Liver (tissue), 9 donors: ENCODE measurements around the gene HDLBP. TPM values are rescaled to one million over a fixed set of nuclear protein-coding genes. Genes with fewer than 3 reads are reported as not detected.

ENCODE experiments used
- DNase-seq: peaks from one replicate; pipeline ENCODE4 v3.0.0-alpha.2; 2017; ENCODE audit warnings: low spot score
- H3K27ac ChIP-seq, 2 donors: one replicate each; pipeline ENCODE4 v1.7.0; 2013; ENCODE audit warnings: inconsistent platforms in 2 of 2, low read length in 2 of 2, control low read depth in 1 of 2, low read depth in 1 of 2, mild to moderate bottlenecking in 1 of 2
- H3K27me3 ChIP-seq, 4 donors: one replicate each; pipeline versions ENCODE4 v1.6.1 to v1.7.0; 2013; ENCODE audit warnings: low read length in 3 of 4, inconsistent platforms in 1 of 4, mild to moderate bottlenecking in 1 of 4, moderate library complexity in 1 of 4; ENCODE audit not compliant: control insufficient read depth in 4 of 4, insufficient read depth in 4 of 4
- H3K36me3 ChIP-seq, 4 donors: one replicate each; pipeline versions ENCODE4 v1.6.1 to v1.7.0; 2013; ENCODE audit warnings: low read length in 3 of 4, mild to moderate bottlenecking in 3 of 4, low read depth in 1 of 4, moderate library complexity in 1 of 4; ENCODE audit not compliant: control insufficient read depth in 4 of 4, insufficient read depth in 3 of 4
- H3K4me1 ChIP-seq, 4 donors: one replicate each; pipeline versions ENCODE4 v1.6.1 to v1.7.0; 2013; ENCODE audit warnings: low read length in 3 of 4, mild to moderate bottlenecking in 3 of 4, moderate library complexity in 1 of 4; ENCODE audit not compliant: control insufficient read depth in 4 of 4, insufficient read depth in 4 of 4
- H3K4me3 ChIP-seq, 3 donors: one replicate each; pipeline versions ENCODE4 v1.6.1 to v1.7.0; 2013; ENCODE audit warnings: low read length in 3 of 3, control low read depth in 1 of 3, low read depth in 1 of 3, mild to moderate bottlenecking in 1 of 3
- H3K9ac ChIP-seq, 2 donors: one replicate each; pipeline ENCODE4 v1.7.0; 2013; ENCODE audit warnings: low read length in 2 of 2, mild to moderate bottlenecking in 2 of 2, moderate library complexity in 2 of 2, control low read depth in 1 of 2, low read depth in 1 of 2
- H3K9me3 ChIP-seq, 4 donors: one replicate each; pipeline versions ENCODE4 v1.6.1 to v1.7.0; 2013; ENCODE audit warnings: low read length in 3 of 4; ENCODE audit not compliant: control insufficient read depth in 4 of 4
- ATF3 ChIP-seq: IDR thresholded peaks from 2 replicates; pipeline ENCODE4 v1.6.1; 2016; ENCODE audit warnings: antibody characterized with exemption
- CTCF ChIP-seq: fragments of 150-350 bp; IDR thresholded peaks from 2 replicates; pipeline ENCODE4 v1.5.1; 2017; ENCODE audit warnings: improper control_type of control experiment, low read depth, low read length; ENCODE audit not compliant: missing input control
- EGR1 ChIP-seq, 2 donors: IDR thresholded peaks; 2 replicates each; pipeline ENCODE4 v1.6.1; 2016 to 2018; ENCODE audit warnings: antibody characterized with exemption in 2 of 2, low read depth in 2 of 2
- FOXA1 ChIP-seq: IDR thresholded peaks from 2 replicates; pipeline ENCODE4 v1.6.1; 2016; ENCODE audit warnings: antibody characterized with exemption
- FOXA2 ChIP-seq: IDR thresholded peaks from 2 replicates; pipeline ENCODE4 v1.6.1; 2016; ENCODE audit warnings: antibody characterized with exemption
- GABPA ChIP-seq, 2 donors: IDR thresholded peaks in 1 of 2; conservative IDR thresholded peaks in 1 of 2; 2 replicates each; pipeline ENCODE4 v1.6.1; 2016; ENCODE audit warnings: antibody characterized with exemption in 2 of 2, mild to moderate bottlenecking in 1 of 2, moderate library complexity in 1 of 2
- HNF4A ChIP-seq, 2 donors: conservative IDR thresholded peaks; 2 replicates each; pipeline ENCODE4 v1.6.1; 2016; ENCODE audit warnings: antibody characterized with exemption in 2 of 2, mild to moderate bottlenecking in 2 of 2
- HNF4G ChIP-seq: IDR thresholded peaks from 2 replicates; pipeline ENCODE4 v1.6.1; 2016; ENCODE audit warnings: antibody characterized with exemption
- JUND ChIP-seq, 2 donors: IDR thresholded peaks; 2 replicates each; pipeline ENCODE4 v1.6.1; 2016; ENCODE audit warnings: antibody characterized with exemption in 2 of 2
- MAX ChIP-seq: IDR thresholded peaks from 2 replicates; pipeline ENCODE4 v1.6.1; 2016; ENCODE audit warnings: antibody characterized with exemption
- NR2F2 ChIP-seq: IDR thresholded peaks from 2 replicates; pipeline ENCODE4 v1.6.1; 2016; ENCODE audit warnings: antibody characterized with exemption
- RAD21 ChIP-seq, 2 donors: IDR thresholded peaks; 2 replicates each; pipeline ENCODE4 v1.6.1; 2016; ENCODE audit warnings: antibody characterized with exemption in 2 of 2, mild to moderate bottlenecking in 2 of 2
- REST ChIP-seq: IDR thresholded peaks from 2 replicates; pipeline ENCODE4 v1.6.1; 2016; ENCODE audit warnings: antibody characterized with exemption, mild to moderate bottlenecking
- RXRA ChIP-seq, 2 donors: IDR thresholded peaks; 2 replicates each; pipeline ENCODE4 v1.6.1; 2017 to 2018; ENCODE audit warnings: antibody characterized with exemption in 2 of 2, mild to moderate bottlenecking in 1 of 2
- SP1 ChIP-seq: IDR thresholded peaks from 2 replicates; pipeline ENCODE4 v1.6.1; 2018; ENCODE audit warnings: antibody characterized with exemption, mild to moderate bottlenecking
- TAF1 ChIP-seq: conservative IDR thresholded peaks from 2 replicates; pipeline ENCODE4 v1.6.1; 2016; ENCODE audit warnings: antibody characterized with exemption, mild to moderate bottlenecking
- YY1 ChIP-seq: IDR thresholded peaks from 2 replicates; pipeline ENCODE4 v1.6.1; 2016; ENCODE audit warnings: antibody characterized with exemption, mild to moderate bottlenecking
- ZBTB33 ChIP-seq: IDR thresholded peaks from 2 replicates; pipeline ENCODE4 v1.6.1; 2016; ENCODE audit warnings: antibody characterized with exemption
- WGBS: extraction: QIAGEN DNeasy Blood & Tissue Kit; methylation state at CpG from one replicate; pipeline ENCODE4 v1.1.7; 2013; 5-methylcytosine and 5-hydroxymethylcytosine counted together
- polyA plus RNA-seq, 2 donors: library from polyadenylated mRNA; stranded (reverse) in 1 of 2; unstranded in 1 of 2; fragments of 200-250 nt in 1 of 2; fragments of >200 nt in 1 of 2; fragmentation: Nextera tagmentation in 1 of 2; extraction: Ambion mirVana in 1 of 2; gene quantifications; one replicate each; pipeline versions ENCODE4 v1.2.1 to v1.2.3, GENCODE V29; 2013 to 2015
- total RNA-seq, 2 donors: library from RNA; depleted of rRNA; stranded (reverse); fragments of >200 nt; gene quantifications; one replicate each; pipeline ENCODE4 v1.2.3, GENCODE V29; 2014
- donor health status: healthy.
- donor health status: healthy.
- donor health status: healthy.
- donor health status: healthy.
- donor health status: healthy.

HDLBP gene
- total and polyA plus RNA-seq, 4 donors: 219 to 580 (median 258) TPM

- DNase-seq: no peak
- no peak overlapping the region for H3K9ac ChIP-seq
- TF ChIP-seq HNF4G (no peak), FOXA1 (no peak), ATF3 (no peak), RAD21 (IDR thresholded peaks at IDR 0.05) (no peak), MAX (no peak), NR2F2 (no peak), FOXA2 (no peak), TAF1 (no peak), EGR1 (IDR thresholded peaks at IDR 0.05; ENCODE audit: low read depth in 2 of 2) (no peak)
Observed at GRCh38 chr2:241237949-241238371, 77.5 kb downstream of the HDLBP start.

GRCh38 chr2:241237047-241237446 lies 78.4 kb downstream of the HDLBP start:
- Histone ChIP-seq H3K9me3 (no peaks in the 10 kb centered on the region), H3K27ac (no peak overlapping the region), H3K4me3 (no peak overlapping the region), H3K4me1 (no peaks in the 10 kb centered on the region), H3K27me3 (no peaks in the 10 kb centered on the region), H3K9ac (no peak overlapping the region), H3K36me3 (peaks cover 47 to 96% (median 87%) of the 10 kb centered on the region in 4 donors)
- WGBS: 99% methylated on average over 6 of the region's 6 CpGs
- no peak for DNase-seq
- TF ChIP-seq ZBTB33 (no peak), HNF4A (conservative IDR thresholded peaks at IDR 0.05) (no peak)

More at GRCh38 chr2:241237949-241238371, 77.5 kb downstream of the HDLBP start:
- Histone ChIP-seq H3K4me3 (no peak overlapping the region), H3K27ac (no peak overlapping the region), H3K4me1 (no peaks in the 10 kb centered on the region), H3K36me3 (peaks cover 44 to 96% (median 91%) of the 10 kb centered on the region in 4 donors), H3K9me3 (no peaks in the 10 kb centered on the region), H3K27me3 (no peaks in the 10 kb centered on the region)
- 95% methylated on average over 12 of the region's 12 CpGs for WGBS

- no peak overlapping the region for H3K9ac ChIP-seq
- whole genome bisulfite sequencing: 94% methylated on average over 30 of the region's 30 CpGs
- H3K36me3 ChIP-seq: peaks cover 47 to 98% (median 88%) of the 10 kb centered on the region in 4 donors
- no peaks in the 10 kb centered on the region for H3K9me3 ChIP-seq
- no peak overlapping the region for H3K4me3 ChIP-seq
- no peaks in the 10 kb centered on the region for H3K4me1 ChIP-seq
- H3K27me3 ChIP-seq: no peaks in the 10 kb centered on the region
- no peak overlapping the region for H3K27ac ChIP-seq
- no peak for DNase-seq
- no peak for TF ChIP-seq MAX
- no peak for TF ChIP-seq GABPA (IDR thresholded peaks at IDR 0.05 in 1 of 2, conservative IDR thresholded peaks at IDR 0.05 in 1 of 2)
- no peak for TF ChIP-seq ATF3
- no peak for TF ChIP-seq REST
- TF ChIP-seq NR2F2: no peak
- no peak for TF ChIP-seq CTCF
- no peak for TF ChIP-seq TAF1
- TF ChIP-seq FOXA1: no peak
- no peak for TF ChIP-seq YY1
- TF ChIP-seq FOXA2: no peak
- TF ChIP-seq SP1: no peak
- TF ChIP-seq HNF4A (conservative IDR thresholded peaks at IDR 0.05): no peak
- TF ChIP-seq RXRA (IDR thresholded peaks at IDR 0.05): no peak
- no peak for TF ChIP-seq EGR1 (IDR thresholded peaks at IDR 0.05; ENCODE audit: low read depth in 2 of 2)
- TF ChIP-seq JUND (IDR thresholded peaks at IDR 0.05): no peak
- no peak for TF ChIP-seq HNF4G
Observed at GRCh38 chr2:241235859-241236593, 79.4 kb downstream of the HDLBP start.
